Rectal smooth muscle tissue (tissue), 1 donor: Measurements from ENCODE around the gene MYO3B.

Source experiments
- H3K27ac ChIP-seq: one replicate; pipeline ENCODE4 v1.7.0; 2013; ENCODE audit warnings: low read depth, low read length, inconsistent platforms
- H3K27me3 ChIP-seq: one replicate; pipeline ENCODE4 v1.7.0; 2013; ENCODE audit warnings: low read length; ENCODE audit not compliant: control insufficient read depth, insufficient read depth
- H3K36me3 ChIP-seq: one replicate; pipeline ENCODE4 v1.7.0; 2013; ENCODE audit warnings: low read length; ENCODE audit not compliant: control insufficient read depth, insufficient read depth
- H3K4me1 ChIP-seq: one replicate; pipeline ENCODE4 v1.7.0; 2013; ENCODE audit warnings: low read length; ENCODE audit not compliant: control insufficient read depth, insufficient read depth
- H3K4me3 ChIP-seq: one replicate; pipeline ENCODE4 v1.7.0; 2013; ENCODE audit warnings: low read length
- H3K9ac ChIP-seq: one replicate; pipeline ENCODE4 v1.7.0; 2013; ENCODE audit warnings: low read length

MYO3B gene

GRCh38 chr2:170368370-170368769 is 190.4 kb downstream of the MYO3B start:
- Histone ChIP-seq H3K27me3 (no peaks in the 10 kb centered on the region), H3K4me3 (no peak overlapping the region), H3K9ac (no peak overlapping the region), H3K36me3 (no peaks in the 10 kb centered on the region), H3K4me1 (no peaks in the 10 kb centered on the region), H3K27ac (no peak overlapping the region)

GRCh38 chr2:170369228-170369627 is 191.3 kb downstream of the MYO3B start:
- H3K27me3 ChIP-seq: no peaks in the 10 kb centered on the region
- H3K9ac ChIP-seq: no peak overlapping the region
- no peaks in the 10 kb centered on the region for H3K4me1 ChIP-seq
- no peak overlapping the region for H3K27ac ChIP-seq
- no peaks in the 10 kb centered on the region for H3K36me3 ChIP-seq
- H3K4me3 ChIP-seq: no peak overlapping the region

GRCh38 chr2:170369894-170370293 is 191.9 kb downstream of the MYO3B start:
- Histone ChIP-seq H3K27me3 (no peaks in the 10 kb centered on the region), H3K4me1 (no peaks in the 10 kb centered on the region), H3K4me3 (no peak overlapping the region), H3K36me3 (no peaks in the 10 kb centered on the region), H3K27ac (no peak overlapping the region), H3K9ac (no peak overlapping the region)

GRCh38 chr2:170371231-170371998 is 193.5 kb downstream of the MYO3B start:
- Histone ChIP-seq H3K36me3 (no peaks in the 10 kb centered on the region), H3K4me1 (no peaks in the 10 kb centered on the region), H3K27ac (no peak overlapping the region), H3K9ac (no peak overlapping the region), H3K4me3 (no peak overlapping the region), H3K27me3 (no peaks in the 10 kb centered on the region)

- Histone ChIP-seq H3K4me1 (no peaks in the 10 kb centered on the region), H3K4me3 (no peak overlapping the region), H3K36me3 (no peaks in the 10 kb centered on the region), H3K27ac (no peak overlapping the region), H3K9ac (no peak overlapping the region), H3K27me3 (no peaks in the 10 kb centered on the region)
Measured at GRCh38 chr2:170375192-170375591, 197.2 kb downstream of the MYO3B start.

- Histone ChIP-seq H3K4me3 (no peak overlapping the region), H3K36me3 (no peaks in the 10 kb centered on the region), H3K9ac (no peak overlapping the region), H3K4me1 (no peaks in the 10 kb centered on the region), H3K27me3 (no peaks in the 10 kb centered on the region), H3K27ac (no peak overlapping the region)
Measured at GRCh38 chr2:170377500-170378207, 199.7 kb downstream of the MYO3B start.

GRCh38 chr2:170380267-170380666 is 202.3 kb downstream of the MYO3B start:
- Histone ChIP-seq H3K4me1 (no peaks in the 10 kb centered on the region), H3K27me3 (no peaks in the 10 kb centered on the region), H3K4me3 (no peak overlapping the region), H3K27ac (no peak overlapping the region), H3K36me3 (no peaks in the 10 kb centered on the region), H3K9ac (no peak overlapping the region)

GRCh38 chr2:170381678-170382077 is 203.7 kb downstream of the MYO3B start:
- H3K27me3 ChIP-seq: no peaks in the 10 kb centered on the region
- H3K27ac ChIP-seq: no peak overlapping the region
- no peaks in the 10 kb centered on the region for H3K4me1 ChIP-seq
- H3K36me3 ChIP-seq: no peaks in the 10 kb centered on the region
- no peak overlapping the region for H3K9ac ChIP-seq
- no peak overlapping the region for H3K4me3 ChIP-seq

GRCh38 chr2:170386554-170386953 is 208.6 kb downstream of the MYO3B start:
- no peak overlapping the region for H3K9ac ChIP-seq
- no peak overlapping the region for H3K27ac ChIP-seq
- H3K4me1 ChIP-seq: no peaks in the 10 kb centered on the region
- H3K36me3 ChIP-seq: no peaks in the 10 kb centered on the region
- H3K4me3 ChIP-seq: no peak overlapping the region
- no peaks in the 10 kb centered on the region for H3K27me3 ChIP-seq

GRCh38 chr2:170391018-170391417 is 213.1 kb downstream of the MYO3B start:
- Histone ChIP-seq H3K4me3 (no peak overlapping the region), H3K27ac (no peak overlapping the region), H3K27me3 (no peaks in the 10 kb centered on the region), H3K36me3 (no peaks in the 10 kb centered on the region), H3K9ac (no peak overlapping the region), H3K4me1 (peaks cover 2% of the 10 kb centered on the region)

GRCh38 chr2:170391697-170392096 is 213.8 kb downstream of the MYO3B start:
- no peak overlapping the region for H3K4me3 ChIP-seq
- peaks cover 2% of the 10 kb centered on the region for H3K4me1 ChIP-seq
- H3K36me3 ChIP-seq: no peaks in the 10 kb centered on the region
- H3K9ac ChIP-seq: no peak overlapping the region
- no peak overlapping the region for H3K27ac ChIP-seq
- H3K27me3 ChIP-seq: no peaks in the 10 kb centered on the region

- Histone ChIP-seq H3K27ac (no peak overlapping the region), H3K4me3 (no peak overlapping the region), H3K36me3 (no peaks in the 10 kb centered on the region), H3K9ac (no peak overlapping the region), H3K27me3 (no peaks in the 10 kb centered on the region), H3K4me1 (peaks cover 2% of the 10 kb centered on the region)
Measured at GRCh38 chr2:170393861-170394498, 216.0 kb downstream of the MYO3B start.
